Cardiac atrium fibroblast (primary cell): ENCODE results near the gene SUMF1. TPM values are rescaled to one million over a fixed set of nuclear protein-coding genes. Genes with fewer than 3 reads are reported as not detected.

ENCODE experiments used
- total RNA-seq: library from RNA; depleted of rRNA; stranded (reverse); fragments of >200 nt; gene quantifications from 2 replicates; pipeline ENCODE4 v1.2.3, GENCODE V29; 2015

SUMF1 gene
- total RNA-seq, result 56.0 and 63.7 TPM in 2 replicates

GRCh38 chr3:4466741-4467521 lies at the start of gene SUMF1:
SUMF1 (minus strand) TSS chr3:4467269; CDS start chr3:4467245, 24 bp downstream.

GRCh38 chr3:4493014-4493940 lies 26.2 kb upstream of the SUMF1 start, which contains the start of gene ITPR1:
ITPR1 (plus strand) TSS chr3:4493348; CDS start chr3:4516492, 23,144 bp downstream.

Other genes starting within 250 kb of the SUMF1 start
- gene SETMAR, start 163.9 kb downstream of the SUMF1 start, total RNA-seq, result 6.7 and 7.0 TPM in 2 replicates
- 24.0 and 34.5 TPM in 2 replicates for gene ITPR1, start 26.1 kb upstream of the SUMF1 start, total RNA-seq